NCI-H748 treated with DMSO at 0.1 percent for 48 hours (cell line): Measurements from ENCODE around the gene NDUFA11.
"Not testable (repeated sequence)": the region's sequence is repeated elsewhere in the genome, so short reads cannot be mapped to it uniquely, and the experiment has no call there.

Experiments used
- DNase-seq: peaks from one replicate; lab custom pipeline; 2025; lab: John Stamatoyannopoulos, UW

Gene NDUFA11

GRCh38 chr19:5889288-5889971, 14.2 kb downstream of the NDUFA11 start:
- no peak for DNase-seq

GRCh38 chr19:5884065-5884811, 19.4 kb downstream of the NDUFA11 start:
- DNase-seq, result not testable (repeated sequence)

DNA sequence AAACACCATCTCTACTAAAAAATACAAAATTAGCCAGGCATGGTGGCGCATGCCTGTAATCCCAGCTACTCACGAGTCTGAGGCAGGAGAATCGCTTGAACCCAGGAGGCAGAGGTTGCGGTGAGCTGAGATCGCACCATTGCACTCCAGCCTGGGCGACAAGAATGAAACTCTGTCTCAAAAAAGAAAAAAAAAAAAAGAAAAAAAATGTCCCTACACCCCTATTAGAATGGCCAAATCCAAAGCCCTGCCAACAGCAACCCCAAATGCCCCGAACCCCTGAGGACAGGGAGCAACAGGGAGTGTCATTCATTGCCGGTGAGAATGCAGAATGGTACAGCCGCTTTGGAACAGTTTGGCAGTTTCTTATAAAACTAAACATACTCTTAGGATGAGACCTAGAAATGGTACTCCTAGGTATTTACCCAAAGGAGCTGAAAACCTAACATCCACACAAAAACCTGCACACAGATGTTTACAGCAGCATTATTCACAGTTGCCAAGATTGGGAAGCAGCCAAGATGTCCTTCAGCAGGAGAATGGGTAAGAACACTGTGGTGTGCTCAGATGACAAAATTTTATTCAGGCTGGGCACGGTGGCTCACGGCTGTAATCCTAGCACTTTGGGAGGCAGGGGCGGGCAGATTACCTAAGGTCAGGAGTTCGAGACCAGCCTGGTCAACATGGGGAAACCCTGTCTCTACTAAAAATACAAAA, 20.3 kb downstream of the NDUFA11 start:
- DNase-seq, result not testable (repeated sequence)

GRCh38 chr19:5882421-5882968, 21.1 kb downstream of the NDUFA11 start:
- DNase-seq, result no peak

DNA sequence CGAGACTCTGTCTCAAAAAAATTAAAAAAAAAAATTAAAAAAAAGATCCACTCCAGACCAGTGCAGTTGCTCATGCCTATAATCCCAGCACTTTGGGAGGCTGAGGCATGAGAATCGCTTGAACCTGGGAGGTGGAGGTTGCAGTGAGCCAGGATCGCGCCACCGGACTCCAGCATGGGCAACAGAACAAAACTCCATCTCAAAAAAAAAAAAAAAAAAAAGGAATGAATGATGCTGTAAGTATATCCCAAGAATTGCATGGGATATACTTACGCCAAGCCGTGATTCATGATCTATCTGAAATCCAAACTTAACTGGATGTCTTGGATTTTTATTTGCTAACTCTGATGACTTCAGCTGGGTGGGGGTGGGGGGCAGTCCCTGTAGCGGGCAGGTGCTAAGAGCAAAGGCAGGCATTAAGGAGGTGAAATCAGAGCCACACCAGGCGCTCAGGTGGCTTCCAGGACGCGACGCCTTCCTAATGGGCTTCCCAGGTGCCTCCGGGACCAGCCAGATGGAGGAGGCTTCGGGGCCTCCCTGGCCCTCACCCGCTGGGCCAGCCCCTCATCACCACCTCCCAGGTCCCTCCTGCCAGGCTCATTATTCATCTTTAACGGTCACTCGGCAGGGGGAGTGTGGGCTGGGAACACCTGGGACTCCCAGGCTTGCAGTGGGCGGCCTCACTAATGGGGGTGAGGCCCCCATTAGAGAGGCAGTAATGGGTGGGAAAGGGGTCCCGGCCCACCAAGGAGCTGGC, 21.9 kb downstream of the NDUFA11 start:
- no peak for DNase-seq

GRCh38 chr19:5880604-5881078, 22.9 kb downstream of the NDUFA11 start:
- no peak for DNase-seq

DNA sequence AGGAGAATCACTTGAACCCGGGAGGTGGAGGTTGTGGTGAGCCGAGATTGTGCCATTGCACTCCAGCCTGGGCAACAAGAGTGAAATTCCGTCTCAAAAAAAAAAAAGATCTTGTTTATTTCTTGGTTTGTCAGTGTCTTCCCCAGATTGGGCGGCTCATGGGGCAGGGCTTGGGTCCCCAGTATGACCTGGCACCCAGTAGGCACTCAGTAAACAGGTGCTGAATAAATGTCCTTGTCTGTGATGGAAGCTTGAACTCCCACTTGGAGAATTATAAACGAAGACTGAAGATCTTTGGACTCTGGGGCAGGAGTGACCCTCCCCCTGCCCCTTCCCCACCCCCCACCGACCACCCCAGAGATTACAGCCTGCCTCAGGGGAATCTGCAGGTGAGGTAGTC, 23.4 kb downstream of the NDUFA11 start:
- no peak for DNase-seq

- DNase-seq, result no peak
These were observed 25.7 kb downstream of the NDUFA11 start for GRCh38 chr19:5877882-5878281.

GRCh38 chr19:5877427-5877826, 26.2 kb downstream of the NDUFA11 start:
- no peak for DNase-seq

- DNase-seq, result not testable (repeated sequence)
These were observed 29.1 kb downstream of the NDUFA11 start for GRCh38 chr19:5874496-5874895.

DNA sequence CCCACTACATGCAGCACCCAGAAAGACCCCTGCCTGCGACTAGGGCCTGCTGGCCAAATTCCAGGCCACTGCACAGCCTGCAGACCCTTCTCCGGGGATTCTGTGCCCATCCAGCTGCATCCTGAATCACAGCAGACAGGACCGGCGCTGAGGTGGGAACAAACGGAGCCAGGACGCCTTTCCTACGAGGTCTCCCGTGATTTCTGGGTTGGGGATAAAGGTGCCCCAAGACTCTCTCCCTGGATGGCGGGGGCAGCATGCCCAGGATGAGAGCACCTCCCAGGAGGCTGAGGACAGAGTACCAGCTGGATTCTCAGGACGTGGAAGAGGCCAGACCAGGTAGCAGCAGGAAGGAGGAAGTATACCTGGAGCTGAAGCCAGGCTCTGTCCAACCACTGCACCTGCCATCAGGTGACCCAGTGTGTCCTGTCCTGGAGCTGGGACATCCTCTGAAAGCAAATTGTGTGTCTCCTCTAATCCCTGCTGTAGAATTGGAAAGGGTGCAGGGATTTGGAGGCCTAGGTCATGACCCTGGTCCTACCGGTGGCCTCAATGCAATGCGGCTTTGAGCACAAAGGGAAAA, 29.9 kb downstream of the NDUFA11 start:
- no peak for DNase-seq

DNA sequence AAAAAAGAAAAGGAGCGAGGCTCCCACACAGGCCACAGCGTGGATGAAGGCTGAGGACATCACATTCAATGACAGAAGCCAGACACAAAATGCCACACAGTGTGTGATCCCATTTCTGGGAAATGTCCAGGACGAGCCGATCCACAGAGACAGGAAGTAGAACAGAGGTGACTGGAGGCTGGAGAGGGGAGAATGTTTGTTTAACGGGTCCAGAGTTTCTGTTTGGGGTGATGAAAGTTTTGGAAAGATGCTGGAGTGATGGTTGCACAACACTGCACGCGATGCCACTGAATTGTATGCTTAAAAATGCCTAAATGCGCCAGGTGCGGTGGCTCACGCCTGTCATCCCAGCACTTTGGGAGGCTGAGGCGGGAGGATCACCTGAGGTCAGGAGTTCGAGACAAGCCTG, 32.6 kb downstream of the NDUFA11 start:
- DNase-seq, result no peak

DNA sequence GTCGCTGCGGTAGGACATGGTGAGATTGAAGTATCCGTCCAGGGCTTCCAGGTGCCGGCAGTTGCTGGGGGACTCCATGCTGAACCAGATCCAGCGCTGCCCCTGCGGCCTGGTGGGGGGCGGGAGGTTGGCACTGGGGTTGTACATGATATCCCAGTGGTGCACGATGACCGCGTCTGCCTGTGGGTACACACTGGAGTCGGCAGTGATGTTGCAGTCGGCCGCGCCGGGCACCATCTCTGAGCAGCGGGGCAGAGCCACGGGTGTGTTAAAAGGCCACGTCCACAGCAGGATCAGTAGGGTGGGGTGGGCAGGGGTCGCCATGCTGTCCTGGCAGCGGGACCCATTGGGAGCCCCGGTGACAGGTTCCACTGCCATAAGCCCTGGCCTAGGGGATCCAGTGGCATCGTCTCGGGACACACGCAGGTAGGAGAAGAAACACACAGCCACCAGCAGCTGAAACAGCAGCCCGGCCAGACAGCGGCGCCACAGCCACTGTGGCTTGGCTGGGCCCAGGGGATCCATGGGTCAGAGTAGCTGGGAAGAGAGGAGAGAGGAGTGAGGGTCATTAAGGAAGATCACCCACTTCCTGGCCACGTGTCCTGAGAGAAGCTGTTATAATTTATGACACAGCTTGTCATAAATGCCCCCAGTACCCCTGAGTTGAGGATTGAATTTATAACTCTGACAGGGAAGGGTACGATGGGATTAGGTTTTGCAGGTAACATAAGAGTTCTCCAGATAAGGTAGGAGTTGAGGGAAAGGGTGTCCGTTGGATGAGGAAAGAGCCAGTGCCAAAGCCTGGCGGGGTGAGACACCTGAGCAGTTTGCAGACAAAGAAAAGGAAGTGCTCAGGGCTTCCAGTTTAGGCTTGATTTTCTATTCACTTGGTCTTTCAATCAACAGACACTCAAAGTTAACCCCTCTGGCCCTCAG, 36.1 kb downstream of the NDUFA11 start:
- no peak for DNase-seq

DNA sequence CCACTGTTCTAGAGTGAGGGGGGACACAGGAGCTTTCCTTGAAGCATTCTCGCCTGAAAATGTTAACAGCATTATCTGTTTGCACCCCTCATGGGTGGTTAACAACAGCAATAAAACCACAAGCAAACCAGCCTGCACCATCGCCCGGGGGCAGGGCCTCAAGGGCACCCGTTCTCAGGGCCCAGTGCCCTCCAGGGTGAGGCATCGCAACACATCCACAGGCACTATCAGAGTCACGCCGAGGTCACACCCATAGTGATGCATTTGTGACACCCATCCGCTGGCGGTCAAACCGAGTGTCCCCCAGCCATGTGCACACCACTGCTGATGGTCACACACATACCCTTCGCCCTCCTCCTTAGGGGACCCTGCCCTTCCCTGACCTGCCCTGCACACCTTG, 37.8 kb downstream of the NDUFA11 start:
- no peak for DNase-seq

DNA sequence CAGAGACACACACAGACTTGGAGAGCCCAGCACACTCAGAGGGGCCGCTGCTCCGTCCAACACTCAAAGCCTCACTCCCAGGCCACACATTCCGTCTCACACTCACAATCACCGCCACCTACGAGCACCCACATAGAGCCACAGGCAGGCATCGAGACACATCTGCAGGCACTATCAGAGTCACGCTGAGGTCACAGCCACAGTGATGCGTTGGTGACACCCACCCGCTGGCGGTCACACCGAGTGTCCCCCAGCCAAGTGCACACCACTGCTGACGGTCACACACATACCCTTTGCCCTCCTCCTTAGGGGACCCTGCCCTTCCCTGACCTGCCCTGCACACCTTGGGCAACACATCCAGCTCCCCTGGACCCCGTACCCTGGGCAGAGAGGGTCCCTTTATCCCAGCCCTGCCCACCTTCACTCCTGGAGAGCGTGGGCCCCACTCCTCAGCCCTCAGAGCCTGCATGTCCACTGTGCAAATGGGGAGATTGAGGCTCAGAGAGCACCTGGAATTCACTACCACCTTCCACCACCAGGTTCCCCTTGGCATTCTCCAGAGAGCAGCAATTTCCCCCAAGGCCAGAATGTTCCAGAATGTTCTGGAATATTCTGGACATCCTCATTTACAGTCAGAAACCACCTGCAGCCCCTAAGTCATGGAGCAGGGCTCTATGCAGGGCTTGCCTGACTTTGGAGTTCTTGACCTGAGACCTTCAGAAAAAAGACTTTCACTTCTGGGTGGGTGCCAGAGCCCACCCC, 38.7 kb downstream of the NDUFA11 start:
- no peak for DNase-seq

- DNase-seq, result no peak
These were observed 39.4 kb downstream of the NDUFA11 start for GRCh38 chr19:5864013-5864720.

DNA sequence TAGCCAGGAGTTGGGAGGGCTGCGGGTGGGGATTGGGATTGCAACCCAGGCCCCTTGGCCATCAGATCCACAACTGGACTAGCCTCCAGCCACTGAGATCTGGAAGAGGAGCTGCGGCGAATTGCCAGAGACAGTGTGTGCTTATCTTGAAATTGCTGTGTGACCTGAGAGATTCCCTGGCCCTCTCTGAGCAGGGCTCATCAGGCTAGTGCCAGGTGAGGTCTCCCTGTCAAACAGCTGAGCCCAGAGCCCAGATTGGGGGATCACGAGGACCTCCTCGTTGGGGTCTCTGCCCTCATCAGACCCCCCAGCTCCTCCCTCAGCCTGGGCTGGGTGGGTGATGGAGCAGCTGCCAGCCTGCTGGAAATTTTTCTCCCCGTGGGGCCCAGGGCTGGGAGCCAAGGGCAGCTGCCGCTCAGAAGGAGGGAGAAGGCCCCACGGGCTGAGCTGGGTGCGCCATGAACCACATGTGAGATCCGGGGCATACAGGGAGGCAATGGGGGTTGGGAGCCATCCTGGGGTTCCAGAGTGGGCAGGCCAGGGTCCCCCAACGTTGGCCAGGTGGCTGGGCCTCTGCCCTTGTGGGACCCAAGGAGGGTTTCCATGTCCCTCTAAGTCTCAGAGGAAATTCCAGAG, 40.4 kb downstream of the NDUFA11 start:
- DNase-seq, result no peak
